IMR-90 (cell line): Measurements from ENCODE around the gene ABHD16B. TPM values are rescaled to one million over a fixed set of nuclear protein-coding genes. Genes with fewer than 3 reads are reported as not detected.

Experiments
- ATAC-seq: fragments of 200-7000 bp; cut with Tn5 transposase; 2 replicates; pipeline ENCODE4 v1.9.1; 2020; ENCODE audit warnings: low read depth, mild to moderate bottlenecking, moderate library complexity
- BruUV-seq: library from RNA; stranded (reverse); fragments of 400-500 nt; replicated peaks from 2 replicates; lab custom pipeline; 2021; lab: Mats Ljungman, UMichigan
- CTCF ChIA-PET: fragments of 300-600 bp; formaldehyde crosslinking; extraction: SDS; loops from one replicate; lab custom pipeline; 2021; ENCODE audit warnings: antibody characterized with exemption; lab: Yijun Ruan, JAX
- POLR2A ChIA-PET: fragments of 300-600 bp; sonication (Branson Sonifier 250); formaldehyde crosslinking; loops from one replicate; lab custom pipeline; 2022; ENCODE audit warnings: antibody characterized with exemption; ENCODE audit not compliant: unreplicated experiment; lab: Charles Lee
- DNase-seq: peaks from one replicate; pipeline ENCODE4 v3.0.0; 2013
- H2AFZ ChIP-seq: replicated peaks from 2 replicates; pipeline ENCODE3; 2013; ENCODE audit warnings: low read length, mild to moderate bottlenecking; ENCODE audit not compliant: poor library complexity
- H2AK5ac ChIP-seq: 2 replicates; pipeline ENCODE4 v1.6.1; 2013; ENCODE audit warnings: low read depth, low read length, inconsistent platforms
- H2AK9ac ChIP-seq: replicated peaks from 2 replicates; pipeline ENCODE3; 2013; ENCODE audit warnings: mild to moderate bottlenecking, low read depth, low read length, moderate library complexity; ENCODE audit not compliant: poor library complexity
- H2BK120ac ChIP-seq: 2 replicates; pipeline ENCODE4 v1.6.1; 2013; ENCODE audit warnings: low read depth, low read length, inconsistent platforms
- H2BK15ac ChIP-seq: 3 replicates; pipeline ENCODE4 v1.6.1; 2013; ENCODE audit warnings: low read depth, low read length, inconsistent platforms
- H2BK20ac ChIP-seq: 2 replicates; pipeline ENCODE4 v1.6.1; 2013; ENCODE audit warnings: low read depth, mild to moderate bottlenecking, inconsistent platforms, low read length, moderate library complexity
- H2BK5ac ChIP-seq: 2 replicates; pipeline ENCODE4 v1.6.1; 2013; ENCODE audit warnings: mild to moderate bottlenecking, low read depth, low read length, inconsistent platforms; ENCODE audit not compliant: poor library complexity, severe bottlenecking
- H3K14ac ChIP-seq: replicated peaks from 2 replicates; pipeline ENCODE4 v1.6.1; 2013; ENCODE audit warnings: low read depth, low read length, inconsistent platforms
- H3K18ac ChIP-seq: 2 replicates; pipeline ENCODE4 v1.6.1; 2013; ENCODE audit warnings: low read depth, low read length, control low read depth
- H3K23ac ChIP-seq: 2 replicates; pipeline ENCODE4 v1.6.1; 2013; ENCODE audit warnings: low read depth, low read length, inconsistent platforms
- H3K27ac ChIP-seq: 2 replicates; pipeline ENCODE4 v1.5.1; 2013; ENCODE audit warnings: mild to moderate bottlenecking, control low read depth, low read length; ENCODE audit not compliant: insufficient read depth
- H3K27me3 ChIP-seq: 2 replicates; pipeline ENCODE4 v1.6.1; 2013; ENCODE audit warnings: low read length; ENCODE audit not compliant: control insufficient read depth, insufficient read depth
- H3K36me3 ChIP-seq: 2 replicates; pipeline ENCODE4 v1.6.1; 2013; ENCODE audit warnings: low read length, mixed read lengths; ENCODE audit not compliant: control insufficient read depth, insufficient read depth
- H3K4ac ChIP-seq: 2 replicates; pipeline ENCODE4 v1.6.1; 2013; ENCODE audit warnings: low read depth, low read length, inconsistent platforms
- H3K4me1 ChIP-seq: 2 replicates; pipeline ENCODE4 v1.6.1; 2013; ENCODE audit warnings: low read length, mixed read lengths; ENCODE audit not compliant: control insufficient read depth, insufficient read depth
- H3K4me2 ChIP-seq: 2 replicates; pipeline ENCODE4 v1.6.1; 2013; ENCODE audit warnings: low read depth, mild to moderate bottlenecking, control low read depth, low read length, moderate library complexity
- H3K4me3 ChIP-seq: 2 replicates; pipeline ENCODE4 v1.5.1; 2013; ENCODE audit warnings: low read depth, mild to moderate bottlenecking, control low read depth, low read length, moderate library complexity; ENCODE audit not compliant: insufficient read depth
- H3K56ac ChIP-seq: 2 replicates; pipeline ENCODE4 v1.6.1; 2013; ENCODE audit warnings: low read length, inconsistent platforms; ENCODE audit not compliant: insufficient read depth; ENCODE audit errors: extremely low read depth
- H3K79me1 ChIP-seq, 2 experiments: 2 replicates each; pipeline ENCODE4 v1.6.1; 2013; ENCODE audit warnings: low read length in 2 of 2, inconsistent platforms in 1 of 2, low read depth in 1 of 2
- H3K9ac ChIP-seq: 2 replicates; pipeline ENCODE4 v1.6.1; 2013; ENCODE audit warnings: low read depth, low read length, control low read depth
- H3K9me1 ChIP-seq: 2 replicates; pipeline ENCODE4 v1.6.1; 2013; ENCODE audit warnings: low read length, inconsistent platforms; ENCODE audit not compliant: insufficient read depth
- H3K9me3 ChIP-seq: 2 replicates; pipeline ENCODE4 v1.6.1; 2013; ENCODE audit warnings: low read length; ENCODE audit not compliant: control insufficient read depth, insufficient read depth
- H4K20me1 ChIP-seq: 2 replicates; pipeline ENCODE4 v1.6.1; 2013; ENCODE audit warnings: low read length, inconsistent platforms; ENCODE audit not compliant: insufficient read depth
- H4K5ac ChIP-seq: 2 replicates; pipeline ENCODE4 v1.6.1; 2013; ENCODE audit warnings: mild to moderate bottlenecking, low read depth, low read length, control low read depth
- H4K8ac ChIP-seq, 2 experiments: 2 replicates each; pipeline ENCODE4 v1.6.1; 2013; ENCODE audit warnings: low read depth in 2 of 2, low read length in 2 of 2, control low read depth in 1 of 2, inconsistent platforms in 1 of 2
- H4K91ac ChIP-seq: 2 replicates; pipeline ENCODE4 v1.6.1; 2013; ENCODE audit warnings: low read depth, low read length, inconsistent platforms; ENCODE audit not compliant: insufficient read depth
- FOS ChIP-seq: fragments of 150-350 bp; IDR thresholded peaks from 2 replicates; pipeline ENCODE4 v1.6.1; 2016; ENCODE audit warnings: low read depth, low read length
- WGBS, 2 experiments: methylation state at CpG; one replicate each; pipeline versions ENCODE4 v1.1.5 to v1.1.7; 2013; ENCODE audit warnings: missing lambda C conversion rate in 2 of 2; ENCODE audit not compliant: insufficient read length in 1 of 2; ENCODE audit errors: extremely low coverage in 2 of 2; 5-methylcytosine and 5-hydroxymethylcytosine counted together
- dilution Hi-C: fragments of 300-500 bp; cut with HindIII; formaldehyde crosslinking; loops from one replicate; pipeline ENCODE4 v1.14.3; 2018; ENCODE audit warnings: low sequenced_read_pairs; ENCODE audit not compliant: unreplicated experiment
- in situ Hi-C: fragments of 300-500 bp; cut with MboI; formaldehyde crosslinking; loops from 3 replicates; pipeline ENCODE4 v1.14.3; 2019; ENCODE audit warnings: low sequenced_read_pairs, inconsistent platforms, mixed read lengths
- intact Hi-C: fragments of 100-400 bp; cut with micrococcal nuclease; formaldehyde crosslinking; loops from 2 replicates; pipeline ENCODE4 v1.10.0; 2022
- polyA plus RNA-seq, 3 experiments: library from polyadenylated mRNA; depleted of rRNA; stranded (reverse); fragments of >200 nt; gene quantifications; 2 replicates each; pipeline ENCODE4 v1.2.3, GENCODE V29; 2012; ENCODE audit warnings: low replicate concordance in 1 of 3
- total RNA-seq: library from RNA; depleted of rRNA; stranded (reverse); fragments of >200 nt; gene quantifications from 2 replicates; pipeline ENCODE4 v1.2.3, GENCODE V29; 2012

Gene ABHD16B
- total and polyA plus RNA-seq, 2 of the 4 experiments (the other 2 are of a cell fraction): 0.05 TPM; not detected in 1

DNA sequence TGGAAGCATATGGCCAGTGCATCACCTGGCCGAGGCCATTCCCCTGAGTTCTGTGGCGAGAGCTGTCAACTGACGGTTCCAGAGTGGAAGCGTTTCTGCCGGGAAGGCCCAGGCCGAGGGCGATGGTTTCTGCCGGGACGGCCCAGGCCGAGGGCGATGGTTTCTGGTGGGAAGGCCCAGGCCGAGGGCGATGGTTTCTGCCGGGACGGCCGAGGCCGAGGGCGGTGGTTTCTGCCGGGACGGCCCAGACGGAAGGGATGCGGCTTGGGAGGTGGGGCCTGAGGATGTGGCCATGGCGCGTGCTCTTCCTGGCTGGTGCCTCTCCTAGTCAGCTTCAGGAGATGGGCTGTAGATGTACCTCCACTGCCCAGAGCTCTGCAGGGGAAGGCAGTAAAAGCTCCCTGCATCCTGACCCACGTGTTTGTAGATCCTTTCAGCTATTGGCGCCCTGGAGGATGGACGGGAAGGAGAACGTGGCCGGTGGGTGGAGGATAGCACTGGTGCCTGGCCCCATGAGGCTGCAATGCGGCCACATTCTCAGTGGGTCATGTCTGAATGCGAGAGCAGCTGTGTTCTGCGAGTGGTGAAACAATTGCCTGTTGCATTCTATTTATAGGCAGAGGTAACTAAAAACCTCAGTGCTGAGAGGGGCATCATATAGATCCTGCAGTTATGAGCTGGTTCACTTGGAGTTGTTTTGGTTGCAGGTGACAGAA is 16.6 kb downstream of the ABHD16B start:
- intact Hi-C loops (no loop called here), dilution Hi-C loops (no loop called here), in situ Hi-C loops (no loop called here)
- H4K8ac ChIP-seq: no peak overlapping the region
- H2AK9ac ChIP-seq: no peak overlapping the region
- H3K9me1 ChIP-seq: peaks cover 8% of the 10 kb centered on the region; the same call in 1 of the 2 replicates
- H3K27ac ChIP-seq: no peak overlapping the region
- H2BK15ac ChIP-seq: no peak overlapping the region
- H3K36me3 ChIP-seq: peaks cover 65% of the 10 kb centered on the region
- no peak overlapping the region for H4K91ac ChIP-seq
- no peak overlapping the region for H3K9ac ChIP-seq
- peaks cover 64% of the 10 kb centered on the region for H4K20me1 ChIP-seq
- POLR2A ChIA-PET: no interaction called here
- H3K79me1 ChIP-seq: peaks cover 10 to 74% of the 10 kb centered on the region in 2 experiments
- no TSS peak for BruUV-seq
- no peak overlapping the region for H3K18ac ChIP-seq
- CTCF ChIA-PET: no interaction called here
- H2AK5ac ChIP-seq: no peak overlapping the region
- H3K56ac ChIP-seq: no peak overlapping the region
- WGBS, 2 experiments: 94% methylated on average over 20 of the region's 32 CpGs; no CpG with 5 or more reads in 1 of the 2 experiments
- no peak overlapping the region for H4K5ac ChIP-seq
- no peaks in the 10 kb centered on the region for H3K9me3 ChIP-seq
- no peak overlapping the region for H3K4me3 ChIP-seq
- H3K4ac ChIP-seq: no peak overlapping the region
- no peak overlapping the region for H2BK5ac ChIP-seq
- peaks cover 2% of the 10 kb centered on the region; the same call in 1 of the 2 replicates for H3K4me1 ChIP-seq
- no peak overlapping the region for H3K4me2 ChIP-seq
- TF ChIP-seq FOS: no peak
- DNase-seq (no peak), ATAC-seq (no peak)
- H2BK20ac ChIP-seq: no peak overlapping the region
- H2AFZ ChIP-seq: no peak overlapping the region
- H3K14ac ChIP-seq: no peak overlapping the region
- H3K27me3 ChIP-seq: no peaks in the 10 kb centered on the region
- no peak overlapping the region for H3K23ac ChIP-seq
- H2BK120ac ChIP-seq: no peak overlapping the region
